B cell (primary cell): ENCODE measurements around the gene CACNG7.

Experiments
- EZH2 ChIP-seq: IDR thresholded peaks from 2 replicates; pipeline ENCODE4 v1.6.1; 2012; ENCODE audit warnings: borderline replicate concordance, low read depth, mild to moderate bottlenecking, moderate library complexity, low read length; ENCODE audit not compliant: insufficient read depth, poor library complexity, severe bottlenecking
- TF ChIP-seq, protein P1 (sequence below): fragments of 200-600 bp; IDR thresholded peaks from one replicate; pipeline ENCODE4 v1.8.0; 2022; ENCODE audit warnings: antibody characterized with exemption, mild to moderate bottlenecking

DNA sequence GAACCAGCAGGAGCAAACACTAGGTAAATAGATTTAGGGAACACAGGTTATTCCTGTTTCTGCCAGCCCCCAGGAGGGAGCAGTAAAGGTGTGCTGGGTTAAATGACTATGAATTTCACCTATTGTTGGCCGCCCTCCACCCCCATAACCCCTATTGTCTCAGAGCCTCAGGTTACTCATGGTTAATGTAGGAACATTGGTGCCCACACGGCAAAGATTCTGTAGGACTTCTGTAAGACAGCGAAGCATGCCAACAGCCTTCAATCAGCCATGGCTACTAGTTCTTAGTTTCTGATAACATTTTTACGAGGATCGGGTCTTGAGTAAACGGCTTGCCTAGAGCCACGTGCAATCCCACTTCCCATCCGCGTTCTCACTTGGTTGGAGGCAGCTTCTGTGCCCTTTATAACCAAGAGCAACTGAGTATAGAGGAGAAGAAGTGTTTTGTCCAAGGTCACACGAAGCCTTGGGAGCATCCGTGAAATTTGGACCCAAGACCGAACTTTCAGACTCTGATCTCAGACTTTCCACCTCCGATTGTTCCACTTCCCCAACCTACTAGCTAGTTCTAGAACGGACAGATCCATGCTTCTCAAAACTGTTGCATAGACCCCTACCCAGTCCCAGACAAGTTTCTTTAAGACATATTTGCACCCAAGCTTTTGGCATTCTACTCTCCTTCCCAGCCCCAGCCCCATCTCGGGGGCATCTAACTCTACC is 48.5 kb downstream of the CACNG7 start:
- TF ChIP-seq, protein P1, sequence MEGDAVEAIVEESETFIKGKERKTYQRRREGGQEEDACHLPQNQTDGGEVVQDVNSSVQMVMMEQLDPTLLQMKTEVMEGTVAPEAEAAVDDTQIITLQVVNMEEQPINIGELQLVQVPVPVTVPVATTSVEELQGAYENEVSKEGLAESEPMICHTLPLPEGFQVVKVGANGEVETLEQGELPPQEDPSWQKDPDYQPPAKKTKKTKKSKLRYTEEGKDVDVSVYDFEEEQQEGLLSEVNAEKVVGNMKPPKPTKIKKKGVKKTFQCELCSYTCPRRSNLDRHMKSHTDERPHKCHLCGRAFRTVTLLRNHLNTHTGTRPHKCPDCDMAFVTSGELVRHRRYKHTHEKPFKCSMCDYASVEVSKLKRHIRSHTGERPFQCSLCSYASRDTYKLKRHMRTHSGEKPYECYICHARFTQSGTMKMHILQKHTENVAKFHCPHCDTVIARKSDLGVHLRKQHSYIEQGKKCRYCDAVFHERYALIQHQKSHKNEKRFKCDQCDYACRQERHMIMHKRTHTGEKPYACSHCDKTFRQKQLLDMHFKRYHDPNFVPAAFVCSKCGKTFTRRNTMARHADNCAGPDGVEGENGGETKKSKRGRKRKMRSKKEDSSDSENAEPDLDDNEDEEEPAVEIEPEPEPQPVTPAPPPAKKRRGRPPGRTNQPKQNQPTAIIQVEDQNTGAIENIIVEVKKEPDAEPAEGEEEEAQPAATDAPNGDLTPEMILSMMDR: no peak
- no peak for TF ChIP-seq EZH2
